SIG-M5 (cell line): ENCODE measurements around the gene ABI3BP.

Experiments
- DNase-seq: peaks from one replicate; lab custom pipeline; 2025; lab: John Stamatoyannopoulos, UW

Gene ABI3BP

GRCh38 chr3:100769693-100770092 lies 223.5 kb downstream of the ABI3BP start:
- no peak for DNase-seq

- DNase-seq: no peak
Observed at GRCh38 chr3:100766069-100766468, 227.2 kb downstream of the ABI3BP start.

- no peak for DNase-seq
Observed at GRCh38 chr3:100765437-100765975, 227.7 kb downstream of the ABI3BP start.

- DNase-seq: no peak
Observed at GRCh38 chr3:100761951-100762350, 231.3 kb downstream of the ABI3BP start.

GRCh38 chr3:100761211-100761942 lies 231.8 kb downstream of the ABI3BP start:
- DNase-seq: no peak

- DNase-seq: no peak
Observed at GRCh38 chr3:100760377-100760776, 232.8 kb downstream of the ABI3BP start.

GRCh38 chr3:100759950-100760349 lies 233.3 kb downstream of the ABI3BP start:
- DNase-seq: no peak

GRCh38 chr3:100759159-100759558 lies 234.1 kb downstream of the ABI3BP start:
- DNase-seq: no peak

- DNase-seq: no peak
Observed at GRCh38 chr3:100756441-100756840, 236.8 kb downstream of the ABI3BP start.

- no peak for DNase-seq
Observed at GRCh38 chr3:100754563-100755334, 238.5 kb downstream of the ABI3BP start.

- no peak for DNase-seq
Observed at GRCh38 chr3:100753846-100754245, 239.4 kb downstream of the ABI3BP start.

GRCh38 chr3:100748967-100749366 lies 244.3 kb downstream of the ABI3BP start:
- DNase-seq: no peak

GRCh38 chr3:100748220-100748619 lies 245.0 kb downstream of the ABI3BP start:
- no peak for DNase-seq

- no peak for DNase-seq
Observed at GRCh38 chr3:100746092-100746491, 247.1 kb downstream of the ABI3BP start.

- no peak for DNase-seq
Observed at GRCh38 chr3:100745617-100746016, 247.6 kb downstream of the ABI3BP start.

- DNase-seq: no peak
Observed at GRCh38 chr3:100744671-100745070, 248.6 kb downstream of the ABI3BP start.

- no peak for DNase-seq
Observed at GRCh38 chr3:100743535-100743934, 249.7 kb downstream of the ABI3BP start.

GRCh38 chr3:100740207-100740606 lies 253.0 kb downstream of the ABI3BP start:
- DNase-seq: no peak

GRCh38 chr3:100737334-100737733 lies 255.9 kb downstream of the ABI3BP start:
- DNase-seq: no peak

- DNase-seq: no peak
Observed at GRCh38 chr3:100732435-100732834, 260.8 kb downstream of the ABI3BP start.

- DNase-seq: no peak
Observed at GRCh38 chr3:100730524-100730923, 262.7 kb downstream of the ABI3BP start.

- DNase-seq: no peak
Observed at GRCh38 chr3:100726706-100727105, 266.5 kb downstream of the ABI3BP start.

GRCh38 chr3:100725935-100726513 lies 267.2 kb downstream of the ABI3BP start:
- DNase-seq: no peak
